GF-D8 (cell line): ENCODE results near the gene ZSCAN1.

Experiments
- DNase-seq: peaks from one replicate; lab custom pipeline; 2025; lab: John Stamatoyannopoulos, UW

ZSCAN1 gene

GRCh38 chr19:58084596-58085347 is 50.9 kb downstream of the ZSCAN1 start:
- no peak for DNase-seq

- DNase-seq = no peak
Observed at GRCh38 chr19:58085348-58085875, 51.6 kb downstream of the ZSCAN1 start.

GRCh38 chr19:58086825-58087710 is 53.2 kb downstream of the ZSCAN1 start:
- DNase-seq = no peak

- no peak for DNase-seq
Observed at GRCh38 chr19:58088521-58089052, 54.8 kb downstream of the ZSCAN1 start.

- no peak for DNase-seq
Observed at GRCh38 chr19:58089846-58090245, 56.0 kb downstream of the ZSCAN1 start.

- no peak for DNase-seq
Observed at GRCh38 chr19:58091251-58091995, 57.6 kb downstream of the ZSCAN1 start.

GRCh38 chr19:58093071-58093470 is 59.2 kb downstream of the ZSCAN1 start:
- no peak for DNase-seq

- DNase-seq = no peak
Observed at GRCh38 chr19:58095328-58095727, 61.5 kb downstream of the ZSCAN1 start.

- DNase-seq = no peak
Observed at GRCh38 chr19:58096884-58097283, 63.1 kb downstream of the ZSCAN1 start.

GRCh38 chr19:58097349-58097748 is 63.5 kb downstream of the ZSCAN1 start:
- no peak for DNase-seq

- DNase-seq = peak; percentile 60
Observed at GRCh38 chr19:58097781-58098681, 64.2 kb downstream of the ZSCAN1 start, which contains the start of gene ZSCAN18. ZSCAN18 (minus strand) TSS chr19:58098231; CDS start chr19:58090267, 7,964 bp downstream.

- no peak for DNase-seq
Observed at GRCh38 chr19:58098682-58098998, 64.8 kb downstream of the ZSCAN1 start.
